RWPE2 (cell line): ENCODE results near the gene PLEKHD1.
A peak's percentile ranks its signal among the peaks of the same experiment; 100 is the strongest.

Experiments used
- ATAC-seq: fragments of 200-7000 bp; cut with Tn5 transposase; 3 replicates; pipeline ENCODE4 v1.9.1; 2021; ENCODE audit warnings: low read depth
- DNase-seq: peaks from one replicate; pipeline ENCODE4 v3.0.0-alpha.2; 2020; ENCODE audit warnings: low spot score
- H3K27ac ChIP-seq: fragments of 450-650 bp; 2 replicates; pipeline ENCODE4 v1.5.1; 2017; ENCODE audit warnings: mild to moderate bottlenecking; ENCODE audit not compliant: poor library complexity, severe bottlenecking
- H3K27me3 ChIP-seq: fragments of 250-450 bp; sonication (Bioruptor Pico); 2 replicates; pipeline ENCODE4 v1.5.1; 2021; ENCODE audit warnings: mild to moderate bottlenecking, moderate library complexity; ENCODE audit not compliant: insufficient read depth, poor library complexity, severe bottlenecking
- H3K36me3 ChIP-seq: fragments of 250-450 bp; sonication (Bioruptor Pico); 2 replicates; pipeline ENCODE4 v1.5.1; 2020; ENCODE audit warnings: low read depth, mild to moderate bottlenecking, moderate library complexity
- H3K4me1 ChIP-seq: fragments of 250-450 bp; sonication (Bioruptor Pico); 2 replicates; pipeline ENCODE4 v1.5.1; 2021; ENCODE audit warnings: mild to moderate bottlenecking, moderate library complexity; ENCODE audit not compliant: insufficient read depth, poor library complexity, severe bottlenecking
- H3K4me3 ChIP-seq: fragments of 250-450 bp; sonication (Bioruptor Pico); 2 replicates; pipeline ENCODE4 v1.5.1; 2021; ENCODE audit warnings: mild to moderate bottlenecking, moderate library complexity; ENCODE audit not compliant: severe bottlenecking
- H3K9me3 ChIP-seq: fragments of 250-450 bp; sonication (Bioruptor Pico); 2 replicates; pipeline ENCODE4 v1.5.1; 2021; ENCODE audit warnings: mild to moderate bottlenecking, moderate library complexity; ENCODE audit not compliant: severe bottlenecking
- TF ChIP-seq, protein P1 (sequence below): fragments of 450-650 bp; IDR thresholded peaks from one replicate; pipeline ENCODE4 v1.5.1; 2017; ENCODE audit warnings: mild to moderate bottlenecking, moderate library complexity; ENCODE audit not compliant: poor library complexity, severe bottlenecking

PLEKHD1 gene

DNA sequence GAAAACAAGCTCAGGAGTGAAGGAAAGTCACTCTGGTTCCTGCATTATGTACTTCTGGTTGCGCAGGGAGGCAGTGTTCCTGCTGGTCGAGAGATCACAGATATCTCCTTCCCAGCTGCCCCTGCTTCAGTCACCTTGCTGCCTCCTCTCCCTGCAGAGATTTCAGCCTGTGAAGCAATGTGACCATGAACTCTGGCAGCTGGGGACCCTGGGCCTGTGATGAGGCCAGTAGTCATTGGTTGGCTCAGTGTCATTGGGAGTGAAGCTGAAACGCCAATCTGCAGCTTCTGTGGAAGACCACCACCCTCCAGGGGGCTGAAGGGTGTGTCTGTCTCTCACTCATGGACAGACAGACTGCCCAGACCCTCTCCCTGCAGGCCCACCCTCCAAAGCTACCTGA lies 45.0 kb downstream of the PLEKHD1 start:
- no peaks in the 10 kb centered on the region for H3K9me3 ChIP-seq
- no peaks in the 10 kb centered on the region for H3K36me3 ChIP-seq
- no peak overlapping the region for H3K27ac ChIP-seq
- DNase-seq (peak; percentile 49), ATAC-seq (no peak)
- no peaks in the 10 kb centered on the region for H3K4me1 ChIP-seq
- H3K4me3 ChIP-seq = no peak overlapping the region
- no peaks in the 10 kb centered on the region for H3K27me3 ChIP-seq
- TF ChIP-seq, protein P1, sequence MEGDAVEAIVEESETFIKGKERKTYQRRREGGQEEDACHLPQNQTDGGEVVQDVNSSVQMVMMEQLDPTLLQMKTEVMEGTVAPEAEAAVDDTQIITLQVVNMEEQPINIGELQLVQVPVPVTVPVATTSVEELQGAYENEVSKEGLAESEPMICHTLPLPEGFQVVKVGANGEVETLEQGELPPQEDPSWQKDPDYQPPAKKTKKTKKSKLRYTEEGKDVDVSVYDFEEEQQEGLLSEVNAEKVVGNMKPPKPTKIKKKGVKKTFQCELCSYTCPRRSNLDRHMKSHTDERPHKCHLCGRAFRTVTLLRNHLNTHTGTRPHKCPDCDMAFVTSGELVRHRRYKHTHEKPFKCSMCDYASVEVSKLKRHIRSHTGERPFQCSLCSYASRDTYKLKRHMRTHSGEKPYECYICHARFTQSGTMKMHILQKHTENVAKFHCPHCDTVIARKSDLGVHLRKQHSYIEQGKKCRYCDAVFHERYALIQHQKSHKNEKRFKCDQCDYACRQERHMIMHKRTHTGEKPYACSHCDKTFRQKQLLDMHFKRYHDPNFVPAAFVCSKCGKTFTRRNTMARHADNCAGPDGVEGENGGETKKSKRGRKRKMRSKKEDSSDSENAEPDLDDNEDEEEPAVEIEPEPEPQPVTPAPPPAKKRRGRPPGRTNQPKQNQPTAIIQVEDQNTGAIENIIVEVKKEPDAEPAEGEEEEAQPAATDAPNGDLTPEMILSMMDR = no peak

DNA sequence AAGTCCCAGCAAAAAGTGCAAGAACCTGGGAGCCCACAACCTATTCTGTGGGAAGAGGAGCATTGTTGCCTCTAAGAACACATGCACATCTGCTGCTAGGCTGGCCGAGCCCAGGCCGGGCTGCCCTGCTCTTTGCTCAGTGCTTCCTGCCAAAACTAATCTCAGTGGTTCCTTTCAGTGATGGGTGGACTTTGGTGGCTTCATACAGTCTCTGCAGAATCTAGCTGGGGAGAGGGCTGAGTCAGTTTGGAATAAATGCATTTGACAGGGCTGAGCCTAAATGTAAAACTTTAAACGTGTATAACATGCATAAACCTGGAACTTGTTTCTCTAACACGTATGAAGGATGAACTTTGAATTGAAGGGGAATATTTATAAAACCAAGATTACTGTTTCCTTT lies 45.6 kb downstream of the PLEKHD1 start:
- Histone ChIP-seq H3K9me3 (no peaks in the 10 kb centered on the region), H3K4me1 (no peaks in the 10 kb centered on the region), H3K27ac (no peak overlapping the region), H3K27me3 (no peaks in the 10 kb centered on the region), H3K36me3 (no peaks in the 10 kb centered on the region), H3K4me3 (no peak overlapping the region)
- DNase-seq (peak; percentile 6), ATAC-seq (no peak)
- TF ChIP-seq, protein P1 = no peak

DNA sequence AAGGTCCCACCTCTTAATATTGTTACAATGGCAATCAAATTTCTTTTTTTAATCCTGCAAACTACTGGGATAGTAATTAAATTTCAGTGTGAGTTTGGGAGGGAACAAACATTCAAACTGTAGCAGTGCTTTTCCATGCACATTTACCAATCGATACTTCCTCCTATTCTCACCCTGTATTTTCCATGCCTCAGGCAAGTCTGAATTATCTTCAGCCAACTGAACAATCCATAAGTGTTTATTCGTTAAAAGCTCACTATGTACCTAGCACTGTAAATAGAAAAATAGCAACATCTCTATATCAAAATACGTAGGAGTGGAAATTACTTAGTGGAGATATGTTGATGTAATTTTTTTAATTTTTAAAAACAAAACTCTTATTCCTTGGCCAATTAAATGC lies 46.6 kb downstream of the PLEKHD1 start:
- Histone ChIP-seq H3K4me1 (no peaks in the 10 kb centered on the region), H3K27me3 (no peaks in the 10 kb centered on the region), H3K36me3 (no peaks in the 10 kb centered on the region), H3K27ac (no peak overlapping the region), H3K9me3 (no peaks in the 10 kb centered on the region), H3K4me3 (no peak overlapping the region)
- ATAC-seq = no peak
- TF ChIP-seq, protein P1 = no peak
- no peak for DNase-seq

DNA sequence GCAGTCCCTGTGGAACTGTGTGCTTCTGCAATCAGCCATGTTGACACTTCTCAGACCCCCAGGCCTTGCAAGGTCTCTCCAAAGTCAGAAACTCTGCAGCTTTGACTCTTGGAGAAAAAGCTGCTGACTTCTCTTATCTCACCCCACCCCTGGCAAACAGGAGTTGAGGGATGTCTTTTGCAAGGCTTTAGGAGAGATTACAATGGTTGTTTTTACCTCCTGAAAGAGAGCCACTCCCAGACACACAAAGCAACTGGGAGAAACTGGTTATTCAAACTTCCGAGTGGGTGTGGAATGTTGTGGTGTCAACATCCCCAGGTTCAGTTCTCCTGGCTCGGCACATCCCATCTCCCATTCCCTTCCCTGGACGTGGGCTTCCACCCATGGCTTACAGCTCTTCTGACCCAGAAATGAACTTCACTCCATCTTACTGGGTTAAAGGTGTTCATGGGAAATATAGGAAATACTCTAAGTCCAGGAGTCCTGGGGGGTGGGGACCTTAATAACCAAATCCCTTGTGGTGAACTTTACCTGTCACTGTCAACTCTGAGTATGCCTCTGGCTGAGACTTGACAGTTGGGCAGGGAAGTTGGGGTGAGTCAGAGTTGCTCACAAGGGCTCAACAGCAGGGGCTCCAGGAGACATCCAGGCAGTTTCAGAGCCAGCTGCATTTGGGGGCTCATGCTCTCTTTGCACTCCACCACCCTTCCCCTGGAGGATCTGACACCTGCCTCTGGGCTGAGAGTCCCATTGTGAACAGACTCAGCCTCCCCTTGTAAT lies 48.2 kb downstream of the PLEKHD1 start:
- H3K4me3 ChIP-seq = no peak overlapping the region
- H3K4me1 ChIP-seq = no peaks in the 10 kb centered on the region
- H3K9me3 ChIP-seq = no peaks in the 10 kb centered on the region
- no peaks in the 10 kb centered on the region for H3K27me3 ChIP-seq
- DNase-seq (no peak), ATAC-seq (peak; percentile 44; the same call in 2 of the 3 replicates)
- no peaks in the 10 kb centered on the region for H3K36me3 ChIP-seq
- TF ChIP-seq, protein P1 = no peak
- no peak overlapping the region for H3K27ac ChIP-seq

DNA sequence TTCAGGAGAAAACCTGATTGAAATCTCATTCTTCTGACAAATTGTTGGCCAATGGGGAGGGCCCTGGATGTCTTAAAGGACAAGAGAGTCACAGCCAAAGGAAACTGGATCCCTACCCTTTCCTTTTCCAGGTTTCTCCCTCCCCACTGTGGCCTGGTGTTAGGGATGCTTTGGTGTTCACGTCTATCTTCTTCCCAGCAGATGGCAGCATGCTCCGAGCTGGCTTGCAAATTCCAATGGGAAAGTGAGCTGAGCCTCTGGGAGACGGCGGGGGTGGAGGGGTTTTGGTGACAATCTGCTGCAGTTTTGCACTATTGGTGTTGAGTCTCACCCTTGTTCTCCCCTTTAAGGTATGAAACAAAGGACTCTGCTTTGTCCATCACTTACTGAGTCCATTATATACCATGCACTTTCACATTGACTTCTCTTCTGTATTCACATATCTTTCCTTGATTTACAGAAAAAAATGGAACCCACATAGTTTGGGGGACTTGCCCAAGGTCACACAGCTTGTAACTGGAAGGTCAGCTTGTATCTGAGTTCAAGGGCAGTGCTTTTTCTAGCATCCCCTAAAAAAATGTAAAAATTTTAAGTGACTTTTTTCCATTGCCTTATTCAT lies 50.8 kb downstream of the PLEKHD1 start:
- DNase-seq (no peak), ATAC-seq (peak; percentile 76)
- H3K4me1 ChIP-seq = no peaks in the 10 kb centered on the region

More for the DNA sequence above, 50.8 kb downstream of the PLEKHD1 start:
- H3K27me3 ChIP-seq = no peaks in the 10 kb centered on the region
- TF ChIP-seq, protein P1 = peak; percentile 93
- no peaks in the 10 kb centered on the region for H3K9me3 ChIP-seq
- no peak overlapping the region for H3K27ac ChIP-seq
- H3K36me3 ChIP-seq = no peaks in the 10 kb centered on the region
- H3K4me3 ChIP-seq = no peak overlapping the region
